GM19463 (cell line): ENCODE measurements around the gene CYP27B1.

Experiments used
- ATAC-seq: cut with Tn5 transposase; IDR thresholded peaks from one replicate; pipeline ENCODE4 v1.9.1; 2021; ENCODE audit warnings: mild to moderate bottlenecking, moderate library complexity; ENCODE audit not compliant: unreplicated experiment

Gene CYP27B1, protein sequence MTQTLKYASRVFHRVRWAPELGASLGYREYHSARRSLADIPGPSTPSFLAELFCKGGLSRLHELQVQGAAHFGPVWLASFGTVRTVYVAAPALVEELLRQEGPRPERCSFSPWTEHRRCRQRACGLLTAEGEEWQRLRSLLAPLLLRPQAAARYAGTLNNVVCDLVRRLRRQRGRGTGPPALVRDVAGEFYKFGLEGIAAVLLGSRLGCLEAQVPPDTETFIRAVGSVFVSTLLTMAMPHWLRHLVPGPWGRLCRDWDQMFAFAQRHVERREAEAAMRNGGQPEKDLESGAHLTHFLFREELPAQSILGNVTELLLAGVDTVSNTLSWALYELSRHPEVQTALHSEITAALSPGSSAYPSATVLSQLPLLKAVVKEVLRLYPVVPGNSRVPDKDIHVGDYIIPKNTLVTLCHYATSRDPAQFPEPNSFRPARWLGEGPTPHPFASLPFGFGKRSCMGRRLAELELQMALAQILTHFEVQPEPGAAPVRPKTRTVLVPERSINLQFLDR

GRCh38 chr12:57766464-57767304, at the start of gene CYP27B1:
Gene CYP27B1, minus strand, starts transcription at chr12:57767078. Its CDS starts 37 bp downstream, at chr12:57767041.
- ATAC-seq, result no peak

- ATAC-seq, result no peak
These were observed 49.4 kb upstream of the CYP27B1 start for GRCh38 chr12:57816001-57816854.

DNA sequence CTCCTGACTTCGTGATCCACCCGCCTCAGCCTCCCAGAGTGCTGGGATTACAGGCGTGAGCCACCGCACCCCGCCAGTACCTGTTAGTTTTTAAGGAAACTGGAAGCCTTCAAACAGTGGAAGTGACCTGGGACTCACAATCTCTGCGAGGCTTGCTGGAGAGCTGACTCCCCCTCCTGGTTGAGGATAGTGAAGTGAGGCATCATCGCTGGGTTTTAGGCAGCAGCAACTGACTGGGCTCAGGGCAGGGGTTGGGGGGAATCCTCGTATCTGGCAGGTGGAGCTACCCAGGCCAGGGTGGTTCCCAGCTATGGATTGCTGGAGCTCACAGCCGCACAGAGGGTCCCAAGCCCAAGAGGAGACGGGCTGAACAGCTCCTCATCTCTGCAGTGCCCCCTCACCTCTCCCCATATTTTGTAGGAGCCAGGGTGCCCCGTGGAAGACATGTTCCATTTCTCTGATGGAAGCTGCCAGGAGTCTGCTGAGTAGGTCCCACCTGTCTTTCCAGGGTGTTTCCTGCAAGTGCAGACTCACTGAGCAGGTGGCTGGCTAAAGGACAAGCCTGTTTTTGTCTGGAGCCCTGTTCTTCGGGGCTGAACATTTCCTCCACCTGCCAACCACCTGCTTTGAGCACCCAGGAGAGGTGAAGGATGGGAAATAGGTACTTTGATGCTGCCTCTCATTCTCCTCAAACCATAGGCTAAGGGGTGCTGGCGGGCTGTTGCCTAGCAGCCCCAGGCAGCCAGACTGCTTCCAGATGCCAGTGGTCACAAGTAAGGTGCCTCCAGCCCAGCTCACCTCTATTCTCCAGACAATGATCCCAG, 48.5 kb upstream of the CYP27B1 start:
- ATAC-seq, result no peak

GRCh38 chr12:57813971-57814772, 47.3 kb upstream of the CYP27B1 start:
- ATAC-seq, result no peak

DNA sequence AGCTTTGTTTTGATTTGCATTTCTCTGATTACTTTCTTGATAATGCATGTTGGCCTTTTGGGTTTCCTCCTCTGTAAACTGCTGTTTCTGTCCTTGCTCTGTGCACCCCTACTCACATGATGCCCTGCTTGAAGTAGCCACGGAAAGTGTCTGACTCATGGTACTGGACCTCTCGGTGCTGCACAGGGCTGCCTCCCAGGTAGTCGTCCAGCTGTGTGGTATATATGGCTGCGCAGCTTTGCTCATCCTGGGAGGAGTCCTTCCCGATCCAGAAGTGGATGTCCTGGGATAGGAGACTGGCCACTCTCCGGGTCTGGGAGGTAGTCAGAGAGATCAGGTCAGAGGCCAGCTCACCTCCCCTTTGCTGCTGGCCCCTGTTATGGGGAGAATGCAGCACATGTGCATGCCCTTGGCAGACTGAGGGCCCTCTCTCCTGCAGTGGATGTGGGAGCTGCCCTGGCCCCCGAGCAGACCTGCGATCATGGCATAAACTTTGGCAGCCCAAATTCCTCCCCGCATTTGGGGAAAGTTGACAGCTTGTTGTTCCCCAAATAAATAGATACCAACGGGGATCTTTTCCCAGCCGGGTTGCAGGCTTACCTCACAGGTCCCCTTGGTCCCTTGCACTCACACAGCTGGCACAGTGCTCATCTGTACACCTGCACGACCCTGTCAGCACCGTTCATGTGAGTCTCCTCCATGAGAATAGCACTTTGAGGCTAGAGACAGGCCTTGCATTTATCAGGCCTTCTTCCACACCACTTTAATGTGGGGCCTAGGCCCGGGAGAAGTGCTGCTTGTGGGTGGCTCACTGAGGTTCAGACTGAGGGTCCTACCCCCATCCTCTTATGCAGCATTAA, 46.5 kb upstream of the CYP27B1 start:
- no peak for ATAC-seq

DNA sequence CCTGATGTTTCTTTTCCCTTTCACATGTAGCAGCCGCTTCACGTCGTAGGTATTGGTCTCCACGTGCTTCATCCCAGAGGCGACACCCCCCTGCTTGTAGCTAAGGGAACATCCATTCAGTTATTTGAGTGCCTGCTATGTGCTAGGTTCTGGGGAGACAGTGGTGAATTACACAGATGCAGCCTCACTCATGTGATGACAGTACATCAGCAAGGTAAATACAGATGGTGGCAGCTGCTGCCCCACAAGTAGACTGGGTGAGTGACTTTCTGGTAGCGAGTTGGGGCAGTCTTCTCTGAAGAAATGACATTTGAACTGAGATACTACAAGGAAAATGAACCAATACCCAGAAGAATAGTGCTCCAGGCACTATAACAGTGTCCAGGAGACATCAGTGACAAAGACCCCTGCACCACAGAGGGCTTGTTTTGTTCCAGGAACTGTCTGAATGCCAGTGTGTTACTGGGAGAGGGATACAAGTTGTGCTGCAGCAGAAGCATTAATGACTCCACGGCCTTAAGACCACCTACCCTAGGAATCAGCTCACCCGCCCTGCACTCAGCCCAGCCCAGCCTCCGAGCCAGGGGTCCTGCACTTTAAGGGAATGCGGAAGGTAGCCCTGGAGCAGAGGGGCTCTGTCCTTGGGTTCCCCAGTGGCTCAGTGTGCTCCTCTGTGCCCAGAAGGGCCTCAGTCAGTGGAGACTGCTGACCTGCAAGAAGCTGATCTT, 44.3 kb upstream of the CYP27B1 start:
- no peak for ATAC-seq

DNA sequence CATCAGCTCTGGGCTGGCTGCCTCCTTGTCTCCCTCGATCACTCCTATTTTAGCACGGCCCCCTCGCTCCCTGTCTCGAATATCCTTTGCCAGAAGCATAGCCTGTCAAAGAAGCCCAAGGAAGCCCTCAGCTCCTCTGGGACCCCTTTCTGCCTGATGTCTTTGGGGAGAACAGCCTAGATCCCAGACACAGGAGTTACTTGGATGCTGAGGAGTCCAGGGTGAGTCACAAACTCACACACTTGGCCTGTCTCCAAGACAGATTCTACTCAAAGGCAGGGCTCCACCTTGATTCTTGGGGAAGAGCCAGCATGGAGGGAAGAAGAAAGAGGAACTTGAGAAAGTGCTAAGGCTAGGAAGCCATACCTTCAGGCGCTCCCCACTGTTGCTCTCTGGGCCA, 43.6 kb upstream of the CYP27B1 start:
- no peak for ATAC-seq

GRCh38 chr12:57809425-57809824, 42.5 kb upstream of the CYP27B1 start:
- no peak for ATAC-seq

GRCh38 chr12:57808351-57808750, 41.5 kb upstream of the CYP27B1 start:
- no peak for ATAC-seq

DNA sequence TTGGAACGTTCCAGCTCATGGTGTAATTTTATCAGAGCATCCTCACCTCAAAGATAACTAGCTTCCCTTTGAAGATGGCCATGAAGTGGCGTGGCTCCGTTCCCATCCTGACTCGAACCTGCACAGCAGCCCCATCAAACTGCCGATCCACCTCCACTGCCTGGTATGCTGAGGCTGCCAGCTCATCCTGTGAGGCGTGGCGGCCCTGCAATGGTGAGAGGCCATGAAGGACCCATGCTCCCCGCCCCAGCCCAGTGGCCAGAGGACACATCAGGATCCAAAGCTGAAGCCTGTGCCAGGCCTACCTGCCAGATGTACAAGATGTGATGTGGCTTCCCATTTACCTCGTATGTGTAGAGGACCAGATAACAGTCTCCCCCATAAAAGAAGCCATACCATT, 40.4 kb upstream of the CYP27B1 start:
- no peak for ATAC-seq

DNA sequence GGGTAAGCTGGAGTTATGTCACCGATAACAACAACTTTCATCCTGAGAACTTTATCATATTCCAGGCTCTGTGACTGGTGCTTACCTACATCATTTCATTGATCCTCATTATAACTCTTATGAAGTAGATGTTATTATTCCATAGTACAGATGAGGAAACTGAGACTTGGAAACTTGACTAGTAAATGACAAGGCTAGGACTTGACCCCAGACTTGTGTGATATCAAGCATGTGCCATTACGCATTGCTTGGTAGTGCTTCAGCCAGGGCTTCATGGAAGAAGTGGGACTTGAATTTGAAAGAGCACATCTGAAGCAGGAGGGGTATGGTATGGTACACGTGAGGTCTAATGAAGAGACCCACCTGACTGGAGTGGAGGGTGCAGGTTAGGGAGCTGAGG, 39.8 kb upstream of the CYP27B1 start:
- no peak for ATAC-seq

GRCh38 chr12:57803319-57803893, 36.5 kb upstream of the CYP27B1 start:
- no peak for ATAC-seq

GRCh38 chr12:57802607-57803006, 35.7 kb upstream of the CYP27B1 start:
- no peak for ATAC-seq

DNA sequence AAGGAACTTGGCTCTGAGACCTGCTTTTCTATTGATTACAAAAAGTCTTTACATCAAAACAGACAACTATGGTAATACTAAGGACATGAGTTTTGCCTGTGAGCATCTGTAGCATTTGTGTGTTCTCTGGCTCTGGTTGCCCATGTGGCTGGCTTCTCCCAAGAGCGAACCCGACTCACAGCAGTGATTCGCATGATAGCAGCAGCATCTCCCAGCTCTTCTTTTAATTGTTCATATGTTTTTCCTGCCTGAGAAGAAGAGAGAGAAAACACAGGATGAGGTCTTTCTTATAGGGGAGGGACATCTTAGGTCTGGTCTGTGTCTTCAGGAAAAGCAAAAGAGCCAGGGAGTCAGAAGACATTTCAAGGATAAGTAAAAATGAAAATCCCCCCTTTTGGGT, 34.1 kb upstream of the CYP27B1 start:
- ATAC-seq, result no peak

- no peak for ATAC-seq
These were observed 31.1 kb upstream of the CYP27B1 start for GRCh38 chr12:57797933-57798332.

- ATAC-seq, result no peak
These were observed 30.1 kb upstream of the CYP27B1 start for GRCh38 chr12:57796996-57797395.

DNA sequence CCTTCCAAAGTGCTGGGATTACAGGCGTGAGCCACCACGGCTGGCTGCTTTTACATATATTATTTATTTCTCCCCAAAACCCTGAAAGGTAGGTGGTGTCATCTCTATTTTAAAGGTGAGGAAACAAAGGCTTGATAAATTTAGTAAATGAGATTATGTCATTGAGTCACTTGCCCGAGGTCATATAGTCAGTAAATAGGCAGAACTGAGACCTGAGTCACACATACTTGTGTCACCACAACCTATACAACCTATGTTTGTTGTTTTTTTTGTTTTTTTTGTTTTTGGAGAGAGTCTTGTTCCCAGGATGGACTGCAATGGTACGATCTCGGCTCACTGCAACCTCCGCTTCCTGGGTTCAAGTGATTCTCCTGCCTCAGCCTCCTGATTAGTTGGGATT, 28.5 kb upstream of the CYP27B1 start:
- ATAC-seq, result no peak
